ENCODE measurements around the gene STS. TPM values are rescaled to one million over a fixed set of nuclear protein-coding genes. Genes with fewer than 3 reads are reported as not detected.

Gene STS
- total and polyA plus RNA-seq, 2 experiments from 2014 or later: 0.44 to 1.7 TPM

- TF ChIP-seq CTCF (conservative IDR thresholded peaks at IDR 0.05; ENCODE audit: low read depth in 2 of 2) (no peak), REST (IDR thresholded peaks at IDR 0.05; ENCODE audit: unreplicated experiment) (no peak), EZH2 (IDR thresholded peaks at IDR 0.05; ENCODE audit: low read depth, unreplicated experiment) (no peak), ETS1 (IDR thresholded peaks at IDR 0.05) (no peak), CREB1 (CRISPR knock-in tag; IDR thresholded peaks at IDR 0.05; ENCODE audit: low read depth) (no peak), POLR2AphosphoS5 (IDR thresholded peaks at IDR 0.05; ENCODE audit: low read depth) (no peak), EZH2phosphoT487 (IDR thresholded peaks at IDR 0.05; ENCODE audit: unreplicated experiment) (no peak), NANOG (IDR thresholded peaks at IDR 0.05; ENCODE audit: borderline replicate concordance) (no peak), ZNF114 (CRISPR knock-in tag; IDR thresholded peaks at IDR 0.05) (no peak), JUNB (IDR thresholded peaks at IDR 0.05; ENCODE audit: unreplicated experiment) (no peak)
Measured at GRCh38 chrX:7115557-7115956, 32.0 kb upstream of the STS start (continued).

DNA sequence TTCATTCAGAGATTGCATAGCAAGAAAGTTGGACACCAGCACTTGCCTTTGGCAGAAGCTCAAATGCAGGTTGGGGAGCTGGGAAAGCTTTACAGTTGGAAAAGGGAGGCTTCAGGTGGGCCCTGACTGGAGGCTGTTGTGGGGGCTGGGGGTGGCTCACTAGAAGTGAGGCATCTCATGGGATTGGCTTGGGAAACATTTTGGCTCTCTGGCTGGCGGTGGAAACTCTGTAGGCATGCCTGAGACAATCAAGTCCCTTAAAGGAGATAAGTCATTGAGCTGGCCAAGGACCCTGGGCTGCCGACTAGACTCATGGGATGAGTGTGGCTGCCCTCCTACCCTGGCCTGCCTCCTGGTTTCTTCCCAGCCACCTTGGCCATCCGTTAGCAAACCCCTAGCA lies 31.4 kb upstream of the STS start:
- H3K9me2 ChIP-seq (ENCODE audit: insufficient read depth): no peaks in the 10 kb centered on the region
- Mint-ChIP-seq H3K27me3 (ENCODE audit: insufficient read depth, low read depth, poor library complexity) (no peaks in the 10 kb centered on the region), H3K27ac (no peak overlapping the region), H3K36me3 (ENCODE audit: low read depth) (peaks cover 8% of the 10 kb centered on the region; the same call in 1 of the 3 replicates), H3K4me1 (peaks cover 26% of the 10 kb centered on the region), H3K4me3 (no peak overlapping the region), H3K9me3 (no peaks in the 10 kb centered on the region; the same call in 2 of the 3 replicates)
- H3F3A ChIP-seq (replicated peaks; ENCODE audit: low read depth): no peaks in the 10 kb centered on the region
- no peaks in the 10 kb centered on the region for H3K27me3 ChIP-seq (ENCODE audit: insufficient read depth)
- H3K4me2 ChIP-seq: no peak overlapping the region
- no peak overlapping the region for H3K4me3 ChIP-seq
- no peak for DNase-seq (ENCODE audit: low spot score)
- no peaks in the 10 kb centered on the region for H4K20me1 ChIP-seq (replicated peaks; ENCODE audit: insufficient read depth)
- H3K27ac ChIP-seq (ENCODE audit: low read depth): no peak overlapping the region
- peaks cover 23% of the 10 kb centered on the region for H3K4me1 ChIP-seq (ENCODE audit: insufficient read depth)
- no peak overlapping the region for H2AFZ ChIP-seq
- peaks cover 11% of the 10 kb centered on the region for H3K79me2 ChIP-seq (replicated peaks; ENCODE audit: insufficient read depth)
- no peaks in the 10 kb centered on the region for H3K36me3 ChIP-seq (ENCODE audit: insufficient read depth)
- no peak for TF ChIP-seq STAT1 (IDR thresholded peaks at IDR 0.05; ENCODE audit: unreplicated experiment)
- no peak for TF ChIP-seq EZH2phosphoT487 (IDR thresholded peaks at IDR 0.05; ENCODE audit: unreplicated experiment)
- ATAC-seq: no peak

All from GM23338 (cell line).